Measurements from ENCODE around the gene DPEP3. TPM values are rescaled to one million over a fixed set of nuclear protein-coding genes. Genes with fewer than 3 reads are reported as not detected.

DPEP3 gene
- total RNA-seq, 2 donors from 2014 or later, result not detected

- ATAC-seq (peak; percentile 42), DNase-seq (peak in 1 of 4 donors; percentile 13)
- no peak overlapping the region for H3K4me3 ChIP-seq
- intact Hi-C loops (cut with DNase I), result no loop called here
- peak overlapping the region in 1 of 4 donors; percentile 33 for H3K27ac ChIP-seq
- peaks cover 3% of the 10 kb centered on the region for H3K4me1 ChIP-seq
- no peak for TF ChIP-seq POLR2A (IDR thresholded peaks at IDR 0.05)
- TF ChIP-seq CTCF (IDR thresholded peaks at IDR 0.05), result no peak
- H3K9me3 ChIP-seq, result no peaks in the 10 kb centered on the region
- WGBS, 2 donors, result 72 to 79% methylated on average over 9 to 11 of the region's 11 CpGs
- no peaks in the 10 kb centered on the region for H3K27me3 ChIP-seq
- H3K36me3 ChIP-seq (replicated peaks in 1 of 2; ENCODE audit: insufficient read depth in 1 of 2, low read depth in 2 of 2), result no peaks in the 10 kb centered on the region
Measured at GRCh38 chr16:67987460-67988160, 7.3 kb upstream of the DPEP3 start.

- DNase-seq (no peak), ATAC-seq (no peak)
- no peaks in the 10 kb centered on the region for H3K27me3 ChIP-seq
- intact Hi-C loops (cut with DNase I), result no loop called here
- no peaks in the 10 kb centered on the region for H3K9me3 ChIP-seq
- no peak overlapping the region for H3K4me3 ChIP-seq
- peaks cover 3% of the 10 kb centered on the region for H3K4me1 ChIP-seq
- TF ChIP-seq CTCF (IDR thresholded peaks at IDR 0.05), result no peak
- TF ChIP-seq POLR2A (IDR thresholded peaks at IDR 0.05), result no peak
- H3K36me3 ChIP-seq (replicated peaks in 1 of 2; ENCODE audit: insufficient read depth in 1 of 2, low read depth in 2 of 2), result no peaks in the 10 kb centered on the region
- WGBS, 2 donors, result 81 to 90% methylated on average over 5 of the region's 5 CpGs
- no peak overlapping the region for H3K27ac ChIP-seq
Measured at GRCh38 chr16:67986949-67987348, 6.7 kb upstream of the DPEP3 start.

GRCh38 chr16:67982011-67982696 lies 1.9 kb upstream of the DPEP3 start:
- H3K9me3 ChIP-seq, result no peaks in the 10 kb centered on the region
- DNase-seq, result no peak

GRCh38 chr16:67977469-67978227 lies 2.7 kb downstream of the DPEP3 start:
- intact Hi-C loops (cut with DNase I), result no loop called here
- ATAC-seq (no peak), DNase-seq (no peak)
- Histone ChIP-seq H3K27ac (no peak overlapping the region), H3K36me3 (replicated peaks in 1 of 2; ENCODE audit: insufficient read depth in 1 of 2, low read depth in 2 of 2) (no peaks in the 10 kb centered on the region), H3K4me1 (no peaks in the 10 kb centered on the region), H3K9me3 (no peaks in the 10 kb centered on the region), H3K4me3 (no peak overlapping the region), H3K27me3 (no peaks in the 10 kb centered on the region)
- TF ChIP-seq POLR2A (IDR thresholded peaks at IDR 0.05) (no peak), CTCF (IDR thresholded peaks at IDR 0.05) (no peak)
- 67 to 79% methylated on average over 7 to 9 of the region's 9 CpGs for WGBS, 2 donors

More at GRCh38 chr16:67982011-67982696, 1.9 kb upstream of the DPEP3 start:
- Histone ChIP-seq H3K4me3 (no peak overlapping the region), H3K27me3 (no peaks in the 10 kb centered on the region), H3K36me3 (replicated peaks in 1 of 2; ENCODE audit: insufficient read depth in 1 of 2, low read depth in 2 of 2) (no peaks in the 10 kb centered on the region), H3K4me1 (peaks cover 3% of the 10 kb centered on the region), H3K27ac (no peak overlapping the region)
- ATAC-seq, result no peak
- intact Hi-C loops (cut with DNase I), result no loop called here
- no peak for TF ChIP-seq CTCF (IDR thresholded peaks at IDR 0.05)
- no peak for TF ChIP-seq POLR2A (IDR thresholded peaks at IDR 0.05)
- WGBS, 2 donors, result 92 to 97% methylated on average over 25 to 45 of the region's 49 CpGs

All from body of pancreas (tissue), 4 donors.